ENCODE data around the gene UNCX. TPM values are rescaled to one million over a fixed set of nuclear protein-coding genes. Genes with fewer than 3 reads are reported as not detected.
"Not testable (repeated sequence)": the region's sequence is repeated elsewhere in the genome, so short reads cannot be mapped to it uniquely, and the experiment has no call there.

UNCX gene
- total RNA-seq, 2 donors from 2014 or later = 0.13 TPM; not detected in 1

DNA sequence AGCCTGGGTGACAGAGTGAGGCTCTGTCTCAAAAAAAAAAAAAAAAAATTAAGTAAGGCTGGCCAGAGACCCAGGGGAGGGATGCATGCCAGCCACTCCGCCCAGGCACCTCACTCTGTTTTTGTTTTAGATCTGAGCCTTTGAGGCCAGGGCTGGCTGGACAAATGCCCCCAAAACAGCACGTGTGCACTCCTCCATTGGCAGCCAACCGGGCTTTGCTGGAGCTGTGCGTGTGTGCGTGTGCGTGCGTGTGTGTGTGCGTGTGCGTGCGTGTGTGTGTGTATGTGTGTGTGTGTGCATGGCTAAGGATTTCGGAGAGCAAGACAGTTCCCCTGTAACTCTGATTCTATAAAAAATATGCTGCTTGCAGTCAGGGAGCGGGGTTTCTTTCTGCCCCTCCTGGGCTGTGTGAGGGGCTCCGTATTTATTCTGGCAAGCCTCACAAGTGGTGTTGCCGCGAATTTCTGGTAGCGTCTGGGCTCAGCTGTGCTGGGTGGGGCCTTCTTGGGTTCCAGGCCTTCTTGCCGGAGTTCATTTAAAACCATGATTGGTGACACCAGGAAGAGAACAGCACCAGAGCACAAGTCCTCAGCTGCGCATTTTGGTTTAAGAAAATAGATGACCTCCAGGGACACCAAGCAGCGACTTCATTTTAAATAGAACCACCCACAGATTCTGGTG is 28.1 kb upstream of the UNCX start:
- no peak overlapping the region for H3K9ac ChIP-seq (ENCODE audit: extremely low read depth, low read length, poor library complexity, severe bottlenecking)
- no peak overlapping the region for H3K27ac ChIP-seq (ENCODE audit: low read depth, low read length)
- Mint-ChIP-seq H3K27me3 (ENCODE audit: insufficient read depth) (peaks cover 4% of the 10 kb centered on the region), H3K9me3 (no peaks in the 10 kb centered on the region), H3K36me3 (ENCODE audit: low read depth) (no peaks in the 10 kb centered on the region), H3K4me1 (no peaks in the 10 kb centered on the region), H3K27ac (no peak overlapping the region), H3K4me3 (no peak overlapping the region)
- H3K4me3 ChIP-seq (ENCODE audit: low read length) = no peak overlapping the region
- no peaks in the 10 kb centered on the region for H3K36me3 ChIP-seq (ENCODE audit: control insufficient read depth, insufficient read depth, low read length)
- H3K27me3 ChIP-seq (ENCODE audit: control insufficient read depth, insufficient read depth, low read length, poor library complexity, severe bottlenecking) = no peaks in the 10 kb centered on the region
- no peak for DNase-seq
- H3K9me3 ChIP-seq (ENCODE audit: control insufficient read depth, low read length) = no peaks in the 10 kb centered on the region
- no peaks in the 10 kb centered on the region for H3K4me1 ChIP-seq (ENCODE audit: control insufficient read depth, insufficient read depth, low read length)
- TF ChIP-seq CTCF (conservative IDR thresholded peaks at IDR 0.05) = no peak
- 73 to 78% methylated on average over 9 to 19 of the region's 19 CpGs for WGBS, 2 experiments (ENCODE audit: insufficient coverage in 1 of 2, insufficient read length in 1 of 2)

GRCh38 chr7:1205742-1206141 is 26.9 kb upstream of the UNCX start:
- not testable (repeated sequence) for H3K27me3 Mint-ChIP-seq (ENCODE audit: insufficient read depth); H3K9me3 ChIP-seq (ENCODE audit: control insufficient read depth, low read length); H3K4me3 ChIP-seq (ENCODE audit: low read length); H3K4me1 ChIP-seq (ENCODE audit: control insufficient read depth, insufficient read depth, low read length); DNase-seq; H3K27ac ChIP-seq (ENCODE audit: low read depth, low read length); H3K36me3 Mint-ChIP-seq (ENCODE audit: low read depth); H3K4me1 Mint-ChIP-seq; H3K4me3 Mint-ChIP-seq; H3K36me3 ChIP-seq (ENCODE audit: control insufficient read depth, insufficient read depth, low read length); H3K9ac ChIP-seq (ENCODE audit: extremely low read depth, low read length, poor library complexity, severe bottlenecking); H3K27ac Mint-ChIP-seq; H3K27me3 ChIP-seq (ENCODE audit: control insufficient read depth, insufficient read depth, low read length, poor library complexity, severe bottlenecking); H3K9me3 Mint-ChIP-seq
- WGBS, 2 experiments (ENCODE audit: insufficient coverage in 1 of 2, insufficient read length in 1 of 2) = 89 to 92% methylated on average over 5 to 7 of the region's 7 CpGs

- WGBS, 2 experiments (ENCODE audit: insufficient coverage in 1 of 2, insufficient read length in 1 of 2) = 84 to 85% methylated on average over 13 to 14 of the region's 14 CpGs
- Histone ChIP-seq H3K9me3 (ENCODE audit: control insufficient read depth, low read length) (no peaks in the 10 kb centered on the region), H3K9ac (ENCODE audit: extremely low read depth, low read length, poor library complexity, severe bottlenecking) (no peak overlapping the region), H3K27ac (ENCODE audit: low read depth, low read length) (no peak overlapping the region), H3K4me1 (ENCODE audit: control insufficient read depth, insufficient read depth, low read length) (no peaks in the 10 kb centered on the region), H3K27me3 (ENCODE audit: control insufficient read depth, insufficient read depth, low read length, poor library complexity, severe bottlenecking) (peaks cover 2% of the 10 kb centered on the region), H3K36me3 (ENCODE audit: control insufficient read depth, insufficient read depth, low read length) (no peaks in the 10 kb centered on the region), H3K4me3 (ENCODE audit: low read length) (no peak overlapping the region)
- peaks cover 9% of the 10 kb centered on the region for H3K27me3 Mint-ChIP-seq (ENCODE audit: insufficient read depth)
- no peak for TF ChIP-seq CTCF (conservative IDR thresholded peaks at IDR 0.05)
- H3K27ac Mint-ChIP-seq = no peak overlapping the region
- no peaks in the 10 kb centered on the region for H3K4me1 Mint-ChIP-seq
- H3K4me3 Mint-ChIP-seq = no peak overlapping the region
- H3K9me3 Mint-ChIP-seq = no peaks in the 10 kb centered on the region
- no peak for DNase-seq
- no peaks in the 10 kb centered on the region for H3K36me3 Mint-ChIP-seq (ENCODE audit: low read depth)
These were observed 23.6 kb upstream of the UNCX start for GRCh38 chr7:1209097-1209496.
